CD8-positive, alpha-beta memory T cell (primary cell): ENCODE data around the gene ZNF562. TPM values are rescaled to one million over a fixed set of nuclear protein-coding genes. Genes with fewer than 3 reads are reported as not detected.

Source experiments
- CTCF ChIA-PET: fragments of 350-600 bp; sonication (Branson Sonifier 250); formaldehyde crosslinking; loops from one replicate; lab custom pipeline; 2021; ENCODE audit warnings: antibody characterized with exemption; lab: Charles Lee
- POLR2A ChIA-PET: fragments of 350-600 bp; sonication (Branson Sonifier 250); formaldehyde crosslinking; loops from one replicate; lab custom pipeline; 2021; ENCODE audit warnings: antibody characterized with exemption; lab: Charles Lee
- DNase-seq, 5 donors: peaks; one replicate each; pipeline versions ENCODE4 v3.0.0 to v3.0.0-alpha.2; 2020 to 2022; ENCODE audit warnings: mixed read lengths in 1 of 5
- H3K27ac ChIP-seq: one replicate; pipeline ENCODE4 v1.7.0; 2013; ENCODE audit warnings: low read depth, mild to moderate bottlenecking, low read length, moderate library complexity
- H3K27me3 ChIP-seq: 2 replicates; pipeline ENCODE4 v1.7.0; 2013; ENCODE audit warnings: low read length, mild to moderate bottlenecking; ENCODE audit not compliant: insufficient read depth, poor library complexity, severe bottlenecking
- H3K36me3 ChIP-seq: 2 replicates; pipeline ENCODE4 v1.7.0; 2013; ENCODE audit warnings: mild to moderate bottlenecking, low read length, moderate library complexity; ENCODE audit not compliant: insufficient read depth
- H3K4me1 ChIP-seq: 2 replicates; pipeline ENCODE4 v1.7.0; 2013; ENCODE audit warnings: mild to moderate bottlenecking, low read length, moderate library complexity; ENCODE audit not compliant: insufficient read depth
- H3K4me3 ChIP-seq: 2 replicates; pipeline ENCODE4 v1.7.0; 2013; ENCODE audit warnings: mild to moderate bottlenecking, low read length
- H3K9me3 ChIP-seq: 2 replicates; pipeline ENCODE4 v1.7.0; 2013; ENCODE audit warnings: mild to moderate bottlenecking, low read length
- H3K27ac Mint-ChIP-seq, 8 donors: one replicate each; pipeline ENCODE4 v1.8.0; 2020 to 2021; ENCODE audit warnings: mixed read lengths in 8 of 8, mild to moderate bottlenecking in 6 of 8, inconsistent platforms in 3 of 8, moderate library complexity in 3 of 8
- H3K27me3 Mint-ChIP-seq, 2 donors: one replicate each; pipeline ENCODE4 v1.8.0; 2020 to 2021; ENCODE audit warnings: mixed read lengths in 2 of 2, mild to moderate bottlenecking in 1 of 2, moderate library complexity in 1 of 2
- H3K36me3 Mint-ChIP-seq, 3 donors: one replicate each; pipeline ENCODE4 v1.8.0; 2020 to 2021; ENCODE audit warnings: mixed read lengths in 3 of 3, inconsistent platforms in 1 of 3, mild to moderate bottlenecking in 1 of 3
- H3K4me1 Mint-ChIP-seq, 3 donors: one replicate each; pipeline ENCODE4 v1.8.0; 2020 to 2021; ENCODE audit warnings: mixed read lengths in 3 of 3, inconsistent platforms in 1 of 3, mild to moderate bottlenecking in 1 of 3
- H3K4me3 Mint-ChIP-seq, 7 donors: one replicate each; pipeline ENCODE4 v1.8.0; 2020 to 2021; ENCODE audit warnings: mixed read lengths in 7 of 7, mild to moderate bottlenecking in 6 of 7, moderate library complexity in 4 of 7, inconsistent platforms in 2 of 7
- H3K9me3 Mint-ChIP-seq, 5 donors: one replicate each; pipeline ENCODE4 v1.8.0; 2020 to 2022; ENCODE audit warnings: mixed read lengths in 5 of 5, mild to moderate bottlenecking in 3 of 5, moderate library complexity in 2 of 5, inconsistent platforms in 1 of 5
- polyA plus RNA-seq: library from polyadenylated mRNA; unstranded; fragments of 300-500 nt; fragmentation: Illumina TruSeq; gene quantifications from one replicate; pipeline ENCODE4 v1.2.3, GENCODE V29; 2021
- total RNA-seq, 2 experiments: library from RNA; stranded (reverse); gene quantifications; one replicate each; pipeline ENCODE4 v1.2.3, GENCODE V29; 2021

ZNF562 gene
- total and polyA plus RNA-seq, 3 experiments from 2014 or later, result 3.5 to 45.7 (median 42.2) TPM

- DNase-seq, result no peak
- no peak overlapping the region for H3K4me3 ChIP-seq
- peaks cover 0 to 10% (median 0%) of the 10 kb centered on the region in 3 donors for H3K4me1 Mint-ChIP-seq
- CTCF ChIA-PET, result no interaction called here
- peaks cover 0 to 2% (median 0%) of the 10 kb centered on the region in 5 donors for H3K9me3 Mint-ChIP-seq
- H3K36me3 Mint-ChIP-seq, result peaks cover 13 to 25% (median 21%) of the 10 kb centered on the region in 3 donors
- no peak overlapping the region for H3K4me3 Mint-ChIP-seq
- no peaks in the 10 kb centered on the region for H3K9me3 ChIP-seq
- POLR2A ChIA-PET, result no interaction called here
- H3K27ac ChIP-seq, result no peak overlapping the region
- H3K27ac Mint-ChIP-seq, result peak overlapping the region in 2 of 8 donors; percentile 20 to 75
- H3K27me3 ChIP-seq, result no peaks in the 10 kb centered on the region
- no peaks in the 10 kb centered on the region for H3K36me3 ChIP-seq
- H3K4me1 ChIP-seq, result no peaks in the 10 kb centered on the region
- H3K27me3 Mint-ChIP-seq, result no peaks in the 10 kb centered on the region
Observed at GRCh38 chr19:9641810-9642209, 33.1 kb downstream of the ZNF562 start.

GRCh38 chr19:9640956-9641355, 33.9 kb downstream of the ZNF562 start:
- no peaks in the 10 kb centered on the region for H3K36me3 ChIP-seq
- no peak overlapping the region for H3K4me3 ChIP-seq
- no peak overlapping the region for H3K27ac ChIP-seq
- no peaks in the 10 kb centered on the region for H3K9me3 ChIP-seq
- no peaks in the 10 kb centered on the region for H3K27me3 Mint-ChIP-seq
- H3K36me3 Mint-ChIP-seq, result peaks cover 11 to 22% (median 17%) of the 10 kb centered on the region in 3 donors
- DNase-seq, result no peak
- peak overlapping the region in 4 of 8 donors; percentile 20 to 52 (median 34) for H3K27ac Mint-ChIP-seq
- ChIA-PET CTCF (no interaction called here), POLR2A (no interaction called here)
- peaks cover 0 to 2% (median 0%) of the 10 kb centered on the region in 5 donors for H3K9me3 Mint-ChIP-seq
- no peaks in the 10 kb centered on the region for H3K4me1 ChIP-seq
- no peak overlapping the region for H3K4me3 Mint-ChIP-seq
- H3K4me1 Mint-ChIP-seq, result peaks cover 0 to 10% (median 0%) of the 10 kb centered on the region in 3 donors
- no peaks in the 10 kb centered on the region for H3K27me3 ChIP-seq

GRCh38 chr19:9636018-9636417, 38.9 kb downstream of the ZNF562 start:
- Histone ChIP-seq H3K4me3 (no peak overlapping the region), H3K9me3 (no peaks in the 10 kb centered on the region), H3K27ac (no peak overlapping the region), H3K36me3 (no peaks in the 10 kb centered on the region), H3K27me3 (no peaks in the 10 kb centered on the region), H3K4me1 (no peaks in the 10 kb centered on the region)
- H3K36me3 Mint-ChIP-seq, result peaks cover 19 to 28% (median 26%) of the 10 kb centered on the region in 3 donors
- ChIA-PET CTCF (no interaction called here), POLR2A (no interaction called here)
- H3K27ac Mint-ChIP-seq, result no peak overlapping the region
- no peak overlapping the region for H3K4me3 Mint-ChIP-seq
- DNase-seq, result no peak
- peaks cover 0 to 3% (median 0%) of the 10 kb centered on the region in 3 donors for H3K4me1 Mint-ChIP-seq
- H3K27me3 Mint-ChIP-seq, result no peaks in the 10 kb centered on the region
- peaks cover 0 to 2% (median 0%) of the 10 kb centered on the region in 5 donors for H3K9me3 Mint-ChIP-seq

GRCh38 chr19:9627856-9628255, 47.0 kb downstream of the ZNF562 start:
- Mint-ChIP-seq H3K27ac (no peak overlapping the region), H3K4me1 (peaks cover 4 to 8% (median 6%) of the 10 kb centered on the region in 3 donors), H3K27me3 (no peaks in the 10 kb centered on the region), H3K9me3 (no peaks in the 10 kb centered on the region), H3K36me3 (peaks cover 9 to 17% (median 11%) of the 10 kb centered on the region in 3 donors), H3K4me3 (no peak overlapping the region)
- POLR2A ChIA-PET, result no interaction called here
- CTCF ChIA-PET, result interaction anchor here (1.5 to 1.7 kb wide), 2 partner anchors 168 to 170 kb away, joined by 5 read pairs; no protein-coding TSS in a partner anchor
- Histone ChIP-seq H3K36me3 (no peaks in the 10 kb centered on the region), H3K27me3 (no peaks in the 10 kb centered on the region), H3K27ac (no peak overlapping the region), H3K4me3 (no peak overlapping the region), H3K4me1 (peaks cover 6% of the 10 kb centered on the region), H3K9me3 (no peaks in the 10 kb centered on the region)
- no peak for DNase-seq

- Mint-ChIP-seq H3K4me1 (peaks cover 22 to 41% (median 25%) of the 10 kb centered on the region in 3 donors), H3K4me3 (peak overlapping the region in 6 of 7 donors; percentile 24 to 72 (median 55)), H3K36me3 (peaks cover 9 to 32% (median 15%) of the 10 kb centered on the region in 3 donors), H3K27ac (peak overlapping the region in 6 of 8 donors; percentile 40 to 99 (median 63)), H3K27me3 (peaks cover 0 to 4% of the 10 kb centered on the region in 2 donors), H3K9me3 (peaks cover 3 to 10% (median 7%) of the 10 kb centered on the region in 5 donors)
- Histone ChIP-seq H3K27ac (no peak overlapping the region), H3K27me3 (no peaks in the 10 kb centered on the region), H3K9me3 (no peaks in the 10 kb centered on the region), H3K4me3 (no peak overlapping the region), H3K36me3 (peaks cover 15% of the 10 kb centered on the region), H3K4me1 (peaks cover 22% of the 10 kb centered on the region)
- ChIA-PET POLR2A (no interaction called here), CTCF (interaction anchor here (0.7 to 1.5 kb wide), 3 partner anchors 169 to 299 kb away, joined by 3 to 5 read pairs (median 4); partner anchors contain the start of gene ZNF559)
- no peak for DNase-seq
Observed at GRCh38 chr19:9622531-9622930, 52.4 kb downstream of the ZNF562 start.

GRCh38 chr19:9621156-9622037, 53.5 kb downstream of the ZNF562 start, which contains the start of gene ZNF561:
Gene ZNF561, minus strand, starts transcription at chr19:9621232. Its CDS starts 1,776 bp downstream, at chr19:9619456.
- Histone ChIP-seq H3K27me3 (no peaks in the 10 kb centered on the region), H3K4me1 (peaks cover 22% of the 10 kb centered on the region), H3K27ac (peak within 1 kb of the TSS; percentile 96), H3K4me3 (peak within 1 kb of the TSS; percentile 83), H3K9me3 (no peaks in the 10 kb centered on the region), H3K36me3 (peaks cover 23% of the 10 kb centered on the region)
- peaks cover 22 to 41% (median 25%) of the 10 kb centered on the region in 3 donors for H3K4me1 Mint-ChIP-seq
- POLR2A ChIA-PET, result interaction anchor here (0.7 to 1.0 kb wide), 3 partner anchors 148 to 298 kb away, joined by 3 to 5 read pairs (median 4); partner anchors contain the start of genes PIN1, ZNF559 and ZNF846
- H3K27ac Mint-ChIP-seq, result peak within 1 kb of the TSS; percentile 99 to 100 (median 100)
- H3K27me3 Mint-ChIP-seq, result peaks cover 0 to 4% of the 10 kb centered on the region in 2 donors
- CTCF ChIA-PET, result interaction anchor here (0.7 to 1.0 kb wide), 3 partner anchors 170 to 298 kb away, joined by 3 to 4 read pairs (median 3); partner anchors contain the start of gene ZNF559
- peaks cover 10 to 40% (median 22%) of the 10 kb centered on the region in 3 donors for H3K36me3 Mint-ChIP-seq
- H3K4me3 Mint-ChIP-seq, result peak within 1 kb of the TSS; percentile 94 to 100 (median 98)
- H3K9me3 Mint-ChIP-seq, result peaks cover 3 to 10% (median 7%) of the 10 kb centered on the region in 5 donors
- peak; percentile 85 to 94 (median 90) for DNase-seq

- Mint-ChIP-seq H3K4me1 (peaks cover 20 to 38% (median 22%) of the 10 kb centered on the region in 3 donors), H3K36me3 (peaks cover 10 to 45% (median 24%) of the 10 kb centered on the region in 3 donors), H3K27me3 (peaks cover 0 to 4% of the 10 kb centered on the region in 2 donors), H3K4me3 (peak overlapping the region; percentile 94 to 100 (median 98)), H3K9me3 (peaks cover 3 to 10% (median 7%) of the 10 kb centered on the region in 5 donors), H3K27ac (peak overlapping the region; percentile 99 to 100 (median 100))
- CTCF ChIA-PET, result no interaction called here
- peak overlapping the region; percentile 96 for H3K27ac ChIP-seq
- H3K4me1 ChIP-seq, result peaks cover 19% of the 10 kb centered on the region
- no peak for DNase-seq
- POLR2A ChIA-PET, result no interaction called here
- H3K36me3 ChIP-seq, result peaks cover 28% of the 10 kb centered on the region
- H3K4me3 ChIP-seq, result peak overlapping the region; percentile 83
- no peaks in the 10 kb centered on the region for H3K9me3 ChIP-seq
- H3K27me3 ChIP-seq, result no peaks in the 10 kb centered on the region
Observed at GRCh38 chr19:9620842-9621155, 54.1 kb downstream of the ZNF562 start.
